ENCODE measurements around the gene TBL2. TPM values are rescaled to one million over a fixed set of nuclear protein-coding genes. Genes with fewer than 3 reads are reported as not detected.
A peak's percentile ranks its signal among the peaks of the same experiment; 100 is the strongest.

Gene TBL2
- polyA plus RNA-seq, 2 of the 4 experiments (the other 2 are of a cell fraction): 34.4 to 46.4 TPM

DNA sequence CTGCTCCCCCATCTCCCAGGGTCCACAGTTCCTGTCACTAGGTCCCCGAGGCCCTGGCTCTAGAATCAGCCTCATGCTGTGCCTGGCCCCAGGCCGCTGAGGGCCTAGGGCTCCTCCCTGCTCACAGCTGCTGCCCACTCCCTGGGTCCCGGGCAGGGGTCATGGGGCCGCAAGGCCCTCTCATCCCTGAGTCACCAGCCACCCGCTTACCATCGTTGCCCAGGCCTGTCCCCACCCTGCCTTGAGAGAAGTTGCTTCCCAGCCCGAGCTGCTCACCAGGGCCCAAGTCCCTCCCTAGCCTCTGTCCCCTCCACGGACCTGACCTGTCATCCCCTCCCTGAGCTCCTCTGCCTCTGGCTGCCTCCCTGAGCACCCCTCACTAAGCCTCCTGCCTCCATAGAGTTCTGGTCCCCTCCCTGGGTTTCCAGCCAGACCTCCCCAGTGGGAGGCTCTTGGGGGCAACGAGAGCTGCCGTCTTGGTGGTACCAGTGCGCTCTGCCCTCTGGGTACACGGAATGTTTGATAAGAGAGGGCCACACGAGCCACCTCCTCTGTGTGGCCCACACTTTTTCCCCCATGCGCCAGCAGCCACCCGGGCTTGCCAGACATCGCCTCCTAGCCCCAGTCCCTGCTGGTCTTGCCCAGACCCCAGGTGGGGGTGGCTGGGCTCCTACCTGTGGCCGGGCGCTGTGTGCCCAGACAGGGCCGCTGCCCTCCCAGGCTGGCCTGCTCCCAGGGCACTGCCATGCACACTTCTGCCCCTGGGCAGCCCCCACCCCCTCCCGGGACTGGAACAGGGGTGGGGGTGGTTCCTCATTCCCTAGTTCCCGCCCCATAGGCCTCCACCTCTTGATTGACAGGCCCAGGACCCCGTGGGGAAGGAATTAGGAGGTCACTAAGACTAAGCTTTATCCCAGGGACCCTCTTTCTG is 24.6 kb upstream of the TBL2 start:
- Histone ChIP-seq H3K4me1 (peaks cover 4% of the 10 kb centered on the region; the same call in 1 of the 3 replicates), H3K4me3 (no peak overlapping the region), H3K27ac (0 out of 6 replicates have a peak overlapping the region, but pooled peaks of 1 of the 2 experiments have one; percentile 30), H3K9me3 (no peaks in the 10 kb centered on the region), H3K4me2 (no peak overlapping the region)
- POLR2A ChIA-PET: no interaction called here
- FAIRE-seq: no peak
- CTCF ChIA-PET: interaction anchor here (0.8 to 19.7 kb wide), 11 partner anchors 9 to 133 kb away, joined by 3 to 290 read pairs (median 7); partner anchors contain the start of genes ABHD11, STX1A and VPS37D
- WGBS (ENCODE audit: missing lambda C conversion rate): 76% methylated on average over 19 of the region's 22 CpGs
- DNase-seq (ENCODE audit: low read depth in 1 of 2, low spot score in 1 of 2): no peak
- no peak for ATAC-seq
- TF ChIP-seq CEBPB (IDR thresholded peaks at IDR 0.05): no peak
- no peak for TF ChIP-seq ZFP36 (IDR thresholded peaks at IDR 0.05; ENCODE audit: borderline replicate concordance, partially characterized antibody)
- TF ChIP-seq EHF (CRISPR knock-in tag; IDR thresholded peaks at IDR 0.05): no peak
- TF ChIP-seq MAFK (IDR thresholded peaks at IDR 0.05; ENCODE audit: partially characterized antibody): no peak
- no peak for TF ChIP-seq NPAS2 (CRISPR knock-in tag; IDR thresholded peaks at IDR 0.05; ENCODE audit: borderline replicate concordance)
- no peak for TF ChIP-seq FOSL2 (IDR thresholded peaks at IDR 0.05)
- TF ChIP-seq FOSL2 (CRISPR knock-in tag; IDR thresholded peaks at IDR 0.05): no peak
- no peak for TF ChIP-seq NR3C1 (IDR thresholded peaks at IDR 0.05)

GRCh38 chr7:73599916-73600315 is 21.5 kb upstream of the TBL2 start:
- CTCF ChIA-PET: interaction anchor here (1.2 to 19.7 kb wide), 8 partner anchors 7 to 136 kb away, joined by 3 to 290 read pairs (median 5); partner anchors contain the start of genes STX1A and VPS37D
- no peak for DNase-seq (ENCODE audit: low read depth in 1 of 2, low spot score in 1 of 2)
- Histone ChIP-seq H3K4me2 (no peak overlapping the region), H3K27ac (no peak overlapping the region; a peak in 1 of 6 replicates), H3K4me1 (no peaks in the 10 kb centered on the region), H3K9me3 (no peaks in the 10 kb centered on the region), H3K4me3 (no peak overlapping the region)
- no peak for TF ChIP-seq CHD4 (IDR thresholded peaks at IDR 0.05; ENCODE audit: borderline replicate concordance)
- TF ChIP-seq POLR2A (IDR thresholded peaks at IDR 0.05; ENCODE audit: low read length): no peak
- TF ChIP-seq MAFK (IDR thresholded peaks at IDR 0.05; ENCODE audit: partially characterized antibody): no peak
- TF ChIP-seq CTCF (IDR thresholded peaks at IDR 0.05): no peak
- no peak for TF ChIP-seq CHD2 (IDR thresholded peaks at IDR 0.05; ENCODE audit: low read length, partially characterized antibody)
- no peak for TF ChIP-seq FOXS1 (CRISPR knock-in tag; IDR thresholded peaks at IDR 0.05)
- TF ChIP-seq NPAS2 (CRISPR knock-in tag; IDR thresholded peaks at IDR 0.05; ENCODE audit: borderline replicate concordance): no peak
- no peak for FAIRE-seq
- 60% methylated on average over 3 of the region's 7 CpGs for WGBS (ENCODE audit: missing lambda C conversion rate)
- no peak for ATAC-seq
- POLR2A ChIA-PET: no interaction called here

- Histone ChIP-seq H3K9me3 (no peaks in the 10 kb centered on the region), H3K4me2 (no peak overlapping the region), H3K4me3 (no peak overlapping the region), H3K4me1 (no peaks in the 10 kb centered on the region), H3K27ac (no peak overlapping the region; a peak in 1 of 6 replicates)
- TF ChIP-seq, protein P1, sequence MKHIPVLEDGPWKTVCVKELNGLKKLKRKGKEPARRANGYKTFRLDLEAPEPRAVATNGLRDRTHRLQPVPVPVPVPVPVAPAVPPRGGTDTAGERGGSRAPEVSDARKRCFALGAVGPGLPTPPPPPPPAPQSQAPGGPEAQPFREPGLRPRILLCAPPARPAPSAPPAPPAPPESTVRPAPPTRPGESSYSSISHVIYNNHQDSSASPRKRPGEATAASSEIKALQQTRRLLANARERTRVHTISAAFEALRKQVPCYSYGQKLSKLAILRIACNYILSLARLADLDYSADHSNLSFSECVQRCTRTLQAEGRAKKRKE (CRISPR knock-in tag; IDR thresholded peaks at IDR 0.05; ENCODE audit: low read depth): no peak
- TF ChIP-seq SREBF2 (IDR thresholded peaks at IDR 0.05): no peak
- no peak for TF ChIP-seq MAX (IDR thresholded peaks at IDR 0.05)
- no peak for TF ChIP-seq CBX2 (IDR thresholded peaks at IDR 0.05; ENCODE audit: borderline replicate concordance, low read depth)
- TF ChIP-seq FOSL2 (IDR thresholded peaks at IDR 0.05): no peak
- TF ChIP-seq FOSL2 (CRISPR knock-in tag; IDR thresholded peaks at IDR 0.05): no peak
- no peak for DNase-seq (ENCODE audit: low read depth in 1 of 2, low spot score in 1 of 2)
- WGBS (ENCODE audit: missing lambda C conversion rate): 64% methylated on average over 11 of the region's 13 CpGs
- POLR2A ChIA-PET: no interaction called here
- peak in 1 of 2 experiments; percentile 36; a peak in 2 of 6 replicates for ATAC-seq
- FAIRE-seq: no peak
- CTCF ChIA-PET: interaction anchor here (1.2 to 19.7 kb wide), 8 partner anchors 8 to 136 kb away, joined by 3 to 290 read pairs (median 5); partner anchors contain the start of genes STX1A and VPS37D
Observed at GRCh38 chr7:73599151-73599882, 20.9 kb upstream of the TBL2 start.

All from A549 (cell line).